Thymus (tissue), 11 donors: ENCODE data around the gene FAM180B. TPM values are rescaled to one million over a fixed set of nuclear protein-coding genes. Genes with fewer than 3 reads are reported as not detected.
A peak's percentile ranks its signal among the peaks of the same experiment; 100 is the strongest.

Experiments
- DNase-seq, 9 donors: peaks; one replicate each; pipeline ENCODE4 v3.0.0-alpha.2; 2013; ENCODE audit warnings: low spot score in 9 of 9, low read depth in 6 of 9, missing footprints in 1 of 9
- H3K27ac ChIP-seq, 2 donors: one replicate each; pipeline ENCODE4 v1.5.1; 2013; ENCODE audit warnings: control low read depth in 1 of 2, low read depth in 1 of 2, low read length in 1 of 2, mild to moderate bottlenecking in 1 of 2, moderate library complexity in 1 of 2
- H3K27me3 ChIP-seq, 2 donors: one replicate each; pipeline ENCODE4 v1.5.1; 2013; ENCODE audit warnings: low read length in 1 of 2; ENCODE audit not compliant: control insufficient read depth in 2 of 2, insufficient read depth in 1 of 2
- H3K36me3 ChIP-seq, 2 donors: one replicate each; pipeline ENCODE4 v1.5.1; 2013; ENCODE audit warnings: low read length in 1 of 2, mild to moderate bottlenecking in 1 of 2, moderate library complexity in 1 of 2; ENCODE audit not compliant: control insufficient read depth in 2 of 2, insufficient read depth in 2 of 2
- H3K4me1 ChIP-seq, 2 donors: one replicate each; pipeline ENCODE4 v1.5.1; 2013; ENCODE audit warnings: low read length in 2 of 2; ENCODE audit not compliant: control insufficient read depth in 2 of 2, insufficient read depth in 2 of 2
- H3K4me3 ChIP-seq, 2 donors: one replicate each; pipeline ENCODE4 v1.5.1; 2013; ENCODE audit warnings: low read length in 2 of 2, control low read depth in 1 of 2, mild to moderate bottlenecking in 1 of 2
- H3K9me3 ChIP-seq, 2 donors: one replicate each; pipeline ENCODE4 v1.5.1; 2013; ENCODE audit warnings: low read length in 1 of 2, mild to moderate bottlenecking in 1 of 2; ENCODE audit not compliant: control insufficient read depth in 2 of 2, insufficient read depth in 1 of 2
- WGBS: extraction: QIAGEN DNeasy Blood & Tissue Kit; methylation state at CpG from one replicate; pipeline ENCODE4 v1.1.7; 2013; 5-methylcytosine and 5-hydroxymethylcytosine counted together
- polyA plus RNA-seq: library from polyadenylated mRNA; stranded (reverse); fragments of 200-250 nt; gene quantifications from one replicate; pipeline ENCODE4 v1.2.3, GENCODE V29; 2013
- total RNA-seq: library from RNA; stranded (reverse); fragments of 120-200 nt; gene quantifications from one replicate; pipeline ENCODE4 v1.2.4, GENCODE V29; 2013
- donor health status: healthy.

The FAM180B gene
- total and polyA plus RNA-seq, 2 donors, result 0.09 TPM; not detected in 1

GRCh38 chr11:47573321-47573720 is 13.2 kb upstream of the FAM180B start:
- H3K4me1 ChIP-seq, result peaks cover 6 to 10% of the 10 kb centered on the region in 2 donors
- peaks cover 26 to 60% of the 10 kb centered on the region in 2 donors for H3K36me3 ChIP-seq
- no peak for DNase-seq
- no peaks in the 10 kb centered on the region for H3K9me3 ChIP-seq
- H3K4me3 ChIP-seq, result no peak overlapping the region
- no peak overlapping the region for H3K27ac ChIP-seq
- H3K27me3 ChIP-seq, result no peaks in the 10 kb centered on the region
- 98% methylated on average over 11 of the region's 11 CpGs for WGBS

- H3K27ac ChIP-seq, result no peak overlapping the region
- H3K9me3 ChIP-seq, result no peaks in the 10 kb centered on the region
- H3K36me3 ChIP-seq, result peaks cover 36 to 51% of the 10 kb centered on the region in 2 donors
- 93% methylated on average over 13 of the region's 13 CpGs for WGBS
- DNase-seq, result no peak
- H3K27me3 ChIP-seq, result no peaks in the 10 kb centered on the region
- peaks cover 12 to 23% of the 10 kb centered on the region in 2 donors for H3K4me1 ChIP-seq
- H3K4me3 ChIP-seq, result no peak overlapping the region
These were observed 8.9 kb upstream of the FAM180B start for GRCh38 chr11:47577460-47578041.

GRCh38 chr11:47578524-47579494 is 7.7 kb upstream of the FAM180B start, which contains the start of the genes KBTBD4 and NDUFS3:
TSS of gene KBTBD4 (minus strand) at chr11:47578970. CDS start at chr11:47578951, 19 bp downstream.
TSS of gene NDUFS3 (plus strand) at chr11:47579074. CDS start at chr11:47579092, 18 bp downstream.
- peak; percentile 90 to 97 (median 91) for DNase-seq
- WGBS, result under 1% methylated on average over 72 of the region's 72 CpGs

GRCh38 chr11:47583844-47584243 is 2.6 kb upstream of the FAM180B start:
- no peak for DNase-seq
- H3K36me3 ChIP-seq, result peaks cover 48 to 55% of the 10 kb centered on the region in 2 donors

More at GRCh38 chr11:47578524-47579494, 7.7 kb upstream of the FAM180B start, which contains the start of the genes KBTBD4 and NDUFS3:
- Histone ChIP-seq H3K4me1 (peaks cover 12 to 23% of the 10 kb centered on the region in 2 donors), H3K9me3 (no peaks in the 10 kb centered on the region), H3K4me3 (peak within 1 kb of the TSS; percentile 86 to 92), H3K27ac (peak within 1 kb of the TSS; percentile 90 to 94), H3K36me3 (peaks cover 35 to 51% of the 10 kb centered on the region in 2 donors), H3K27me3 (no peaks in the 10 kb centered on the region)

GRCh38 chr11:47587039-47587716 is 700 bp downstream of the FAM180B start:
- H3K27ac ChIP-seq, result no peak overlapping the region
- H3K4me1 ChIP-seq, result peaks cover 2 to 8% of the 10 kb centered on the region in 2 donors
- H3K27me3 ChIP-seq, result no peaks in the 10 kb centered on the region
- 86% methylated on average over 6 of the region's 6 CpGs for WGBS
- peaks cover 31 to 42% of the 10 kb centered on the region in 2 donors for H3K36me3 ChIP-seq
- no peaks in the 10 kb centered on the region for H3K9me3 ChIP-seq
- no peak for DNase-seq
- no peak overlapping the region for H3K4me3 ChIP-seq

More at GRCh38 chr11:47583844-47584243, 2.6 kb upstream of the FAM180B start:
- 97% methylated on average over 5 of the region's 5 CpGs for WGBS
- peaks cover 6 to 12% of the 10 kb centered on the region in 2 donors for H3K4me1 ChIP-seq
- H3K27ac ChIP-seq, result no peak overlapping the region
- no peaks in the 10 kb centered on the region for H3K9me3 ChIP-seq
- H3K4me3 ChIP-seq, result no peak overlapping the region
- H3K27me3 ChIP-seq, result no peaks in the 10 kb centered on the region

GRCh38 chr11:47587723-47588326 is 1.3 kb downstream of the FAM180B start:
- no peak overlapping the region for H3K27ac ChIP-seq
- peaks cover 0 to 3% of the 10 kb centered on the region in 2 donors for H3K27me3 ChIP-seq
- peaks cover 25 to 36% of the 10 kb centered on the region in 2 donors for H3K36me3 ChIP-seq
- DNase-seq, result no peak
- 49% methylated on average over 14 of the region's 14 CpGs for WGBS
- H3K4me3 ChIP-seq, result no peak overlapping the region
- H3K4me1 ChIP-seq, result peaks cover 2 to 14% of the 10 kb centered on the region in 2 donors
- no peaks in the 10 kb centered on the region for H3K9me3 ChIP-seq

GRCh38 chr11:47589118-47589517 is 2.6 kb downstream of the FAM180B start:
- WGBS, result 97% methylated on average over 11 of the region's 11 CpGs
- H3K36me3 ChIP-seq, result peaks cover 12 to 23% of the 10 kb centered on the region in 2 donors
- DNase-seq, result no peak
- peaks cover 11 to 16% of the 10 kb centered on the region in 2 donors for H3K27me3 ChIP-seq
- no peak overlapping the region for H3K4me3 ChIP-seq
- H3K4me1 ChIP-seq, result peaks cover 5 to 25% of the 10 kb centered on the region in 2 donors
- H3K9me3 ChIP-seq, result no peaks in the 10 kb centered on the region
- H3K27ac ChIP-seq, result no peak overlapping the region

GRCh38 chr11:47589584-47589976 is 3.1 kb downstream of the FAM180B start:
- DNase-seq, result no peak
- Histone ChIP-seq H3K4me1 (peaks cover 6 to 29% of the 10 kb centered on the region in 2 donors), H3K4me3 (no peak overlapping the region), H3K27ac (no peak overlapping the region), H3K27me3 (peaks cover 15 to 20% of the 10 kb centered on the region in 2 donors), H3K36me3 (peaks cover 8 to 19% of the 10 kb centered on the region in 2 donors), H3K9me3 (no peaks in the 10 kb centered on the region)
- 93% methylated on average over 51 of the region's 51 CpGs for WGBS
